Measurements from ENCODE around the gene ECHDC3. TPM values are rescaled to one million over a fixed set of nuclear protein-coding genes. Genes with fewer than 3 reads are reported as not detected.

The ECHDC3 gene
- total RNA-seq, 2 donors from 2014 or later = 24.1 to 153 TPM

- Histone ChIP-seq H3K9me3 (no peaks in the 10 kb centered on the region), H3K4me3 (no peak overlapping the region), H3K27me3 (no peaks in the 10 kb centered on the region), H3K4me1 (peaks cover 24% of the 10 kb centered on the region), H3K36me3 (replicated peaks in 1 of 2; ENCODE audit: insufficient read depth in 1 of 2, low read depth in 2 of 2) (peaks cover 0 to 5% of the 10 kb centered on the region in 2 donors), H3K27ac (no peak overlapping the region)
- 87 to 93% methylated on average over 3 to 7 of the region's 7 CpGs for WGBS, 2 donors
- intact Hi-C loops (cut with DNase I) = loop anchor here (10.0 kb wide), 1 partner anchor 246 kb away; no protein-coding TSS in a partner anchor
- DNase-seq (no peak), ATAC-seq (no peak)
- TF ChIP-seq POLR2A (IDR thresholded peaks at IDR 0.05) (no peak), CTCF (IDR thresholded peaks at IDR 0.05) (no peak)
These were observed 18.7 kb downstream of the ECHDC3 start for GRCh38 chr10:11760861-11761260.

- 97 to 98% methylated on average over 6 of the region's 6 CpGs for WGBS, 2 donors
- intact Hi-C loops (cut with DNase I) = loop anchor here (10.0 kb wide), 1 partner anchor 247 kb away; no protein-coding TSS in a partner anchor
- Histone ChIP-seq H3K36me3 (replicated peaks in 1 of 2; ENCODE audit: insufficient read depth in 1 of 2, low read depth in 2 of 2) (peaks cover 0 to 5% of the 10 kb centered on the region in 2 donors), H3K27me3 (no peaks in the 10 kb centered on the region), H3K9me3 (no peaks in the 10 kb centered on the region), H3K4me1 (peaks cover 24% of the 10 kb centered on the region), H3K27ac (no peak overlapping the region), H3K4me3 (no peak overlapping the region)
- no peak for DNase-seq
- TF ChIP-seq CTCF (IDR thresholded peaks at IDR 0.05) = no peak
- TF ChIP-seq POLR2A (IDR thresholded peaks at IDR 0.05) = no peak
- ATAC-seq = no peak
These were observed 19.2 kb downstream of the ECHDC3 start for GRCh38 chr10:11761431-11761830.

- 91 to 98% methylated on average over 9 to 29 of the region's 32 CpGs for WGBS, 2 donors
- H3K36me3 ChIP-seq (replicated peaks in 1 of 2; ENCODE audit: insufficient read depth in 1 of 2, low read depth in 2 of 2) = peaks cover 0 to 5% of the 10 kb centered on the region in 2 donors
These were observed 20.7 kb downstream of the ECHDC3 start for GRCh38 chr10:11762706-11763500.

GRCh38 chr10:11763501-11763861 is 21.3 kb downstream of the ECHDC3 start:
- Histone ChIP-seq H3K36me3 (replicated peaks in 1 of 2; ENCODE audit: insufficient read depth in 1 of 2, low read depth in 2 of 2) (peaks cover 0 to 5% of the 10 kb centered on the region in 2 donors), H3K27me3 (no peaks in the 10 kb centered on the region), H3K9me3 (no peaks in the 10 kb centered on the region), H3K27ac (no peak overlapping the region), H3K4me3 (no peak overlapping the region), H3K4me1 (peaks cover 5% of the 10 kb centered on the region)
- DNase-seq (no peak), ATAC-seq (no peak)
- intact Hi-C loops (cut with DNase I) = loop anchor here (10.0 kb wide), 1 partner anchor 249 kb away; no protein-coding TSS in a partner anchor
- 75 to 78% methylated on average over 5 to 6 of the region's 8 CpGs for WGBS, 2 donors
- no peak for TF ChIP-seq POLR2A (IDR thresholded peaks at IDR 0.05)
- TF ChIP-seq CTCF (IDR thresholded peaks at IDR 0.05) = no peak

More at GRCh38 chr10:11762706-11763500, 20.7 kb downstream of the ECHDC3 start:
- ATAC-seq (no peak), DNase-seq (no peak)
- intact Hi-C loops (cut with DNase I) = loop anchor here (10.0 kb wide), 1 partner anchor 248 kb away; no protein-coding TSS in a partner anchor
- Histone ChIP-seq H3K27me3 (no peaks in the 10 kb centered on the region), H3K4me3 (no peak overlapping the region), H3K4me1 (peaks cover 10% of the 10 kb centered on the region), H3K9me3 (no peaks in the 10 kb centered on the region), H3K27ac (no peak overlapping the region)
- TF ChIP-seq POLR2A (IDR thresholded peaks at IDR 0.05) (no peak), CTCF (IDR thresholded peaks at IDR 0.05) (no peak)
